MCF 10A (cell line): ENCODE data around the gene ABLIM2. TPM values are rescaled to one million over a fixed set of nuclear protein-coding genes. Genes with fewer than 3 reads are reported as not detected.

Experiments used
- BruUV-seq: library from RNA; stranded (reverse); fragments of 400-500 nt; replicated peaks from 2 replicates; lab custom pipeline; 2021; lab: Mats Ljungman, UMichigan
- CTCF ChIA-PET: fragments of 300-600 bp; sonication (Branson Sonifier 250); formaldehyde crosslinking; extraction: SDS; loops from one replicate; lab custom pipeline; 2021; ENCODE audit warnings: antibody characterized with exemption, inconsistent platforms; lab: Yijun Ruan, JAX
- POLR2A ChIA-PET: fragments of 300-600, 350-650 bp; sonication (Branson Sonifier 250); formaldehyde crosslinking; extraction: SDS; loops from one replicate; lab custom pipeline; 2020; ENCODE audit warnings: antibody characterized with exemption, inconsistent platforms; lab: Yijun Ruan, JAX
- DNase-seq: peaks from one replicate; pipeline ENCODE4 v3.0.0-alpha.2; 2018; ENCODE audit not compliant: unreplicated experiment
- H3K27ac Mint-ChIP-seq: one replicate; pipeline ENCODE4 v1.8.0; 2022; ENCODE audit warnings: mild to moderate bottlenecking, low read depth, mixed read lengths; ENCODE audit not compliant: unreplicated experiment
- H3K27me3 Mint-ChIP-seq: one replicate; pipeline ENCODE4 v1.8.0; 2022; ENCODE audit warnings: mixed read lengths; ENCODE audit not compliant: insufficient read depth, unreplicated experiment
- H3K36me3 Mint-ChIP-seq: one replicate; pipeline ENCODE4 v1.8.0; 2022; ENCODE audit warnings: mild to moderate bottlenecking, moderate library complexity, mixed read lengths; ENCODE audit not compliant: insufficient read depth, unreplicated experiment
- H3K4me1 Mint-ChIP-seq: one replicate; pipeline ENCODE4 v1.8.0; 2022; ENCODE audit warnings: mixed read lengths; ENCODE audit not compliant: insufficient read depth, unreplicated experiment
- H3K4me3 Mint-ChIP-seq: one replicate; pipeline ENCODE4 v1.8.0; 2022; ENCODE audit warnings: mild to moderate bottlenecking, moderate library complexity, mixed read lengths; ENCODE audit not compliant: unreplicated experiment
- H3K9me3 Mint-ChIP-seq: one replicate; pipeline ENCODE4 v1.8.0; 2022; ENCODE audit warnings: mixed read lengths; ENCODE audit not compliant: unreplicated experiment
- intact Hi-C: fragments of 100-400 bp; cut with micrococcal nuclease; formaldehyde crosslinking; loops from 2 replicates; pipeline ENCODE4 v1.14.1; 2022
- total RNA-seq: library from RNA; stranded (reverse); gene quantifications from 2 replicates; pipeline ENCODE4 v1.2.3, GENCODE V29; 2022
- TF ChIP-seq, protein P1 (sequence below): fragments of 200-600 bp; IDR thresholded peaks from one replicate; pipeline ENCODE4 v1.8.0; 2022; ENCODE audit warnings: antibody characterized with exemption, mild to moderate bottlenecking; ENCODE audit not compliant: unreplicated experiment

ABLIM2 gene
- total RNA-seq, 1 experiment from 2014 or later: 5.3 TPM

DNA sequence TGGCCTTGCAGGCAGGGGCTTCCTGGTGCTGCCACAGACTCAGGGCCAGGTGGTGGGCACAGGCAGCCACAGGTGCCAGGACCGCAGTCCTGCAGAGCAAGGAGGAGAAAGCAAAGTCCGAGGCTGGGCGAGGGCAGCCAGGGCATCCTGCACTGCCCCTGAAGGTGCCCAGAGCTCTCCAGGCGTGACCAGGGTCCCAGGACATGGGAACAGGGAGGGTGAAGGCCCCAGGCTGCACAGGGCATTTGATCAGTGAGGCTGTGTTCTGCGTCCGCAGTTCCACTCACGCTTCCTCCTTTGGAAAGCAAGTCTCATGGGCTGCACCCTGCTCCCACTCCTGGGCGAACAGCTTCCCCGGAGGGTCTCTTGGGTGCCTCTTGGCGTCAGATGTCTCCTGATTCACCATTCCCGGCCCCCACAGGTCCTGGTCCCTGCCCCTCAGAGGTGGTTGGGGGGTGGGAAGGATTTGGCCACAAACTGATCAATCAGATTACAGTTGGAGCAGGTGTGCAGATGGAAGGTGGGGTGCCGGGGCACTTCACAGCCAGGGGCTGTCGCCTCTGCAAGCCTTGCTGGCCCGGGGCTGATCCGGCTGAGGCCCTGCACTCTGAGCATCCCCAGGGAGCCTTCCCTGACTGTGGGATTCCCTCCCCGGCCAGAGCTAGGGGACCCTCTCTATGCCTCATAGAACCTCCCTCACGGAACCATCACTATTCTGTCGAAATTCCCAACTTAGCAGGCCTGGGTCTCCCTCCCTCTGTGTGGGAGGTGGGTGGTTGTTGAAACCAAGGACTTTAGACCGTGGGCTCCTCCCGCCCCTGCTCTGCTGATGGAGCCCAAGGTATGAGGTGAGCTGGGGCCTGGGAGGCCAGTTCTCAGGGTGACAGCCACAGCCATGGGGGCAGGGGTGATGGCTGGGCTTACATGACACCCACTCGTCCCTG is 43.8 kb upstream of the ABLIM2 start:
- TF ChIP-seq, protein P1, sequence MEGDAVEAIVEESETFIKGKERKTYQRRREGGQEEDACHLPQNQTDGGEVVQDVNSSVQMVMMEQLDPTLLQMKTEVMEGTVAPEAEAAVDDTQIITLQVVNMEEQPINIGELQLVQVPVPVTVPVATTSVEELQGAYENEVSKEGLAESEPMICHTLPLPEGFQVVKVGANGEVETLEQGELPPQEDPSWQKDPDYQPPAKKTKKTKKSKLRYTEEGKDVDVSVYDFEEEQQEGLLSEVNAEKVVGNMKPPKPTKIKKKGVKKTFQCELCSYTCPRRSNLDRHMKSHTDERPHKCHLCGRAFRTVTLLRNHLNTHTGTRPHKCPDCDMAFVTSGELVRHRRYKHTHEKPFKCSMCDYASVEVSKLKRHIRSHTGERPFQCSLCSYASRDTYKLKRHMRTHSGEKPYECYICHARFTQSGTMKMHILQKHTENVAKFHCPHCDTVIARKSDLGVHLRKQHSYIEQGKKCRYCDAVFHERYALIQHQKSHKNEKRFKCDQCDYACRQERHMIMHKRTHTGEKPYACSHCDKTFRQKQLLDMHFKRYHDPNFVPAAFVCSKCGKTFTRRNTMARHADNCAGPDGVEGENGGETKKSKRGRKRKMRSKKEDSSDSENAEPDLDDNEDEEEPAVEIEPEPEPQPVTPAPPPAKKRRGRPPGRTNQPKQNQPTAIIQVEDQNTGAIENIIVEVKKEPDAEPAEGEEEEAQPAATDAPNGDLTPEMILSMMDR: no peak
- CTCF ChIA-PET: interaction anchor here (0.5 to 1.4 kb wide), 2 partner anchors 26 to 73 kb away, joined by 3 to 4 read pairs; no protein-coding TSS in a partner anchor
- DNase-seq: no peak
- no TSS peak for BruUV-seq
- H3K27ac Mint-ChIP-seq: no peak overlapping the region
- H3K4me1 Mint-ChIP-seq: peaks cover 32% of the 10 kb centered on the region
- intact Hi-C loops: no loop called here
- no peaks in the 10 kb centered on the region for H3K27me3 Mint-ChIP-seq
- peaks cover 10% of the 10 kb centered on the region for H3K36me3 Mint-ChIP-seq
- no peaks in the 10 kb centered on the region for H3K9me3 Mint-ChIP-seq
- POLR2A ChIA-PET: interaction anchor here (0.6 kb wide), 1 partner anchor 1582 kb away, joined by 4 read pairs; no protein-coding TSS in a partner anchor
- H3K4me3 Mint-ChIP-seq: no peak overlapping the region

DNA sequence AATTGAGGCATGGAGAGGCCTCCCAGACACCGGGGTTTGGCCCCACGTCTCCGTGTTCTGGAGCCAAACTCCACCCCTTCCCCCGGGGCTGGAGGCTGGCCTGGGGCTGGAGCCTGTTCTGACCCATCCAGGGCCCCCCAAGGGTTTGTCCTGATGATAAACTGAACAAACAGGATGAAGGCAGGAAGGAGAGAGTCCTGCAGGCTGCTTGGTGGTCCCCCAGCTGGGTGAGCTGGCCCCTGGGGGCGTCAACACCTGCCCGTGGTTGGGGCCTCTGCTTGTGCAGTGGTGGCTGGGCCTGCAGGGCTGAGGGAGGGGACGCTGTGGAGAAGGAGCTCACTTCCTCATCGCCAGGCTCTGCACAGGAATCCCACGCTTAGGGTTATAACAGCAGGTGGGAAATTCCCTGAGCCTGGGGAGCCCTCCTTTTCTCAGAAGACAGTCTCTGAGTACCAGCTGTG is 42.7 kb upstream of the ABLIM2 start:
- H3K9me3 Mint-ChIP-seq: no peaks in the 10 kb centered on the region
- BruUV-seq: no TSS peak
- POLR2A ChIA-PET: interaction anchor here (0.6 to 0.7 kb wide), 2 partner anchors 223 to 1581 kb away, joined by 3 to 4 read pairs; no protein-coding TSS in a partner anchor
- no peak for DNase-seq
- peak overlapping the region; percentile 86 for H3K27ac Mint-ChIP-seq
- intact Hi-C loops: no loop called here
- H3K36me3 Mint-ChIP-seq: peaks cover 10% of the 10 kb centered on the region
- H3K27me3 Mint-ChIP-seq: no peaks in the 10 kb centered on the region
- CTCF ChIA-PET: interaction anchor here (1.4 kb wide), 1 partner anchor 25 kb away, joined by 4 read pairs; no protein-coding TSS in a partner anchor
- TF ChIP-seq, protein P1: no peak
- peaks cover 25% of the 10 kb centered on the region for H3K4me1 Mint-ChIP-seq
- H3K4me3 Mint-ChIP-seq: peak overlapping the region; percentile 78

DNA sequence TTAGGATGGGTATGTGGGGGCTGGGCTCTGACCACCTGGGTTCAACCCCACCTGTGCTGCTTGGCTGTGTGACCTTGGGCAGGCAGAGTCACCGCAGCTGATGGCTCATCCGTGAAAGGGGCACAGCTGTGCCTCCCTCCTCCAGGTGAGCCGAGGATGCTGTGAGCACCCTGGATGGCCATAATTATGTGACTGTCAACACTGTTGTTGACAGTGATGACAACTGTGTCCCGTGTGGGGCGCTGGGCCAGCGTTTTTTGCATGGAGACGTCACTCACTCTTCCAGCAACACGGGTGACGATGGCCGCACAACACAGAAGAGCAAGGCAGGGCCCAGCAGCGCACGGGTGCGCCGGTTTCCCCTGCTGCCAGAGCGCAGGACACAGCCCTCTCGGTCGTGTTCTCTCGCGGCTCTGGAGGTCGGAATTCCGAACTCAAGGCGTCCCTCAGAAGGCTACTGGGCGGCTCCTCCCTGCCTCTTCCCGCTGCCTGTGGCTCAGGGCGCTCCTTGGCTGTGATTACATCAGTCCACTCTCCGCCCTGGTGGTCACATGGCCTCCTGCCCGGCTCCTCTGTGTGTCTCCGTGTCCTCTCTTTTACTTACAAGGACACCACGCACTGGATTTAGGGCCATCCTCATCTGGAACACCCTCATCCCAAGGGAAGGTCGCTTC is 41.8 kb upstream of the ABLIM2 start:
- intact Hi-C loops: no loop called here
- no peaks in the 10 kb centered on the region for H3K9me3 Mint-ChIP-seq
- ChIA-PET CTCF (interaction anchor here (0.6 to 3.6 kb wide), 2 partner anchors 24 to 30 kb away, joined by 3 to 19 read pairs; no protein-coding TSS in a partner anchor), POLR2A (interaction anchor here (1.8 kb wide), 1 partner anchor 14 kb away, joined by 7 read pairs; no protein-coding TSS in a partner anchor)
- BruUV-seq: no TSS peak
- TF ChIP-seq, protein P1: no peak
- H3K36me3 Mint-ChIP-seq: peaks cover 6% of the 10 kb centered on the region
- H3K27me3 Mint-ChIP-seq: no peaks in the 10 kb centered on the region
- no peak for DNase-seq
- H3K27ac Mint-ChIP-seq: peak overlapping the region; percentile 86
- H3K4me1 Mint-ChIP-seq: peaks cover 19% of the 10 kb centered on the region
- H3K4me3 Mint-ChIP-seq: peak overlapping the region; percentile 78
